HG03196 (cell line): Measurements from ENCODE around the gene CCL21.

Experiments used
- ATAC-seq: cut with Tn5 transposase; IDR thresholded peaks from one replicate; pipeline ENCODE4 v1.9.1; 2021; ENCODE audit not compliant: unreplicated experiment

CCL21 gene

GRCh38 chr9:34675048-34675714 lies 34.8 kb downstream of the CCL21 start:
- no peak for ATAC-seq

- no peak for ATAC-seq
Measured at GRCh38 chr9:34674440-34674839, 35.5 kb downstream of the CCL21 start.

GRCh38 chr9:34671307-34671706 lies 38.6 kb downstream of the CCL21 start:
- no peak for ATAC-seq

- ATAC-seq = no peak
Measured at GRCh38 chr9:34669809-34670562, 40.0 kb downstream of the CCL21 start.

- peak; percentile 54 for ATAC-seq
Measured at GRCh38 chr9:34665381-34666250, 44.3 kb downstream of the CCL21 start.

DNA sequence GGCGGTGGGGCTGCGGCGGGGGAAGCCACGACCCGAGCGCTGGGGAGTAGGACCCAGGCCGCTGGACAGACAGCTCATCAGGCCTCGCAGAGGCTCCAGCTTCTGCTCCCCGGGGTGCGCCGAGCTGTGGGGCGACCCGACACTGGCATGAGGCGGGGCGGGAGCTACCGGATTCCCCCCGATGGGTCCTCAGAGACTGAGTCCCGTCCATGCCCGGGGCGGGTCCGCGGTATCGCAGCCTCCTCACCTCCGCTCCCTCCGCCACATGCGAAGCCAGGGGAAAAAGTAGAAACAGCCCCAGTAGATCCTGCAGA lies 44.9 kb downstream of the CCL21 start:
- no peak for ATAC-seq

- no peak for ATAC-seq
Measured at GRCh38 chr9:34664281-34665066, 45.5 kb downstream of the CCL21 start.

GRCh38 chr9:34663303-34663605 lies 46.7 kb downstream of the CCL21 start:
- ATAC-seq = no peak

GRCh38 chr9:34662526-34663302 lies 47.2 kb downstream of the CCL21 start, which contains the start of gene CCL27:
TSS of gene CCL27 (minus strand) at chr9:34662657. CDS start at chr9:34662633, 24 bp downstream.
- no peak for ATAC-seq

DNA sequence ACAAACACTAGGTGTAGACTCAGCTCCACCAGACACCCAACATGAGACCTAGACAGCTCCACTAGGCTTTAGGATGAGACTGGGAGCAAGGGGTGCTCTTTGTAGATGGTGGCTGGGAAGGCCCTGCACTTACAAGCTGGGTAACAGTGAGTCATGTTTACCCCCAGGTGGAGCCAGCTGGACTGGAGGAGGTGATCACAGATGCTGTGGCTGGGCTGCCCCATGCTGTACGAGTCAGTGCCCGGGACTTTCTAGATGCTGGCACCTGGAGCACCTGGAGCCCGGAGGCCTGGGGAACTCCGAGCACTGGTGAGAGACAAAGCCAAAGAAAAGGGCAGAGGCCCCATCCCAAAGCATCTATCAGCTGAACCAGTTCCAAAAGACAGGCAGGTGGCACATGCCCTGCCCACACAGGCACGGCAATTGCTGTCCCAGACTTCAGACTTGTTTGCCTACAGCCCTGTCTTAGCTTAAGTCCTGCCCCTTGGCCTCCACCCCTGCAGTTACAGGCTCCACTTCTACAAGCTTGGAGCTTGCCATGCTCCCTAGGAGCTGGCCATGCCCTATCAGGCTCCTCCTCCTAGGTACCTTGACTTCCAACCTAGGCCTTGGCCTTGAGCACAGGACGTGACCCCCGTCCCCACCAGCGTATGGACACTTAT lies 50.2 kb downstream of the CCL21 start:
- ATAC-seq = no peak
